ENCODE measurements around the gene SLFN11. TPM values are rescaled to one million over a fixed set of nuclear protein-coding genes. Genes with fewer than 3 reads are reported as not detected.
"Not testable (repeated sequence)": the region's sequence is repeated elsewhere in the genome, so short reads cannot be mapped to it uniquely, and the experiment has no call there.

SLFN11 gene
- total and polyA plus RNA-seq, 2 of the 8 experiments (the other 6 are each of a cell fraction or from before 2014, with no cell fraction given) = 0.11 to 0.28 TPM

DNA sequence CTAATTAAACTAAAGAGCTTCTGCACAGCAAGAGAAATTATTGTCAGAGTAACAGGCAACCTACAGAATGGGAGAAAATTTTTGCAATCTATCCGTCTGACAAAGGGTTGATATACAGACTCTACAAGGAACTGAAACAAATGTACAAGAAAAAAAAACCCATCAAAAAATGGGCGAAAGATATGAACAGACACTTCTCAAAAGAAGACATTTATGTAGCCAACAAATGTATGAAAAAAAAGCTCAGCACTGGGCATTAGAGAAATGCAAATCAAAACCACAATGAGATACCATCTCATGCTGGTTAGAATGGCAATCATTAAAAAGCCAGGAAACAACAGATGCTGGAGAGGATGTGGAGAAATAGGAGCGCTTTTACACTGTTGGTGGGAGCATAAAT lies 64.1 kb downstream of the SLFN11 start:
- H2AFZ ChIP-seq (ENCODE audit: low read length); H3K23me2 ChIP-seq (ENCODE audit: low read depth, low read length); H3K4ac ChIP-seq (replicated peaks; ENCODE audit: insufficient read length, low read depth, low read length); H3K4me3 ChIP-seq (ENCODE audit: extremely low read depth in 1 of 4, insufficient read depth in 2 of 4, low read depth in 3 of 4, low read length in 4 of 4); H3K79me2 ChIP-seq (ENCODE audit: control insufficient read depth in 1 of 2, insufficient read depth in 2 of 2, low read length in 2 of 2); H2BK12ac ChIP-seq (ENCODE audit: low read depth, low read length); H2BK5ac ChIP-seq (ENCODE audit: low read depth, low read length); H4K91ac ChIP-seq (replicated peaks; ENCODE audit: insufficient read length, low read length); FAIRE-seq; H3K4me2 ChIP-seq (ENCODE audit: insufficient read depth in 1 of 2, low read depth in 2 of 2, low read length in 2 of 2); DNase-seq (ENCODE audit: low read depth in 1 of 2, low spot score in 2 of 2); H2BK120ac ChIP-seq (replicated peaks; ENCODE audit: low read depth, low read length); H3K9me3 ChIP-seq (ENCODE audit: insufficient read depth in 2 of 2, low read depth in 1 of 2, low read length in 1 of 2); H2BK20ac ChIP-seq (ENCODE audit: low read length); H3K18ac ChIP-seq (ENCODE audit: extremely low read depth, low read length); H3K27ac ChIP-seq (ENCODE audit: low read depth, low read length); H3K9ac ChIP-seq (replicated peaks in 1 of 4; ENCODE audit: extremely low read depth in 1 of 4, low read depth in 3 of 4, low read length in 3 of 4); H3K36me3 ChIP-seq (ENCODE audit: control insufficient read depth in 2 of 4, insufficient read depth in 4 of 4, low read length in 3 of 4); H3K56ac ChIP-seq (replicated peaks; ENCODE audit: insufficient read length, low read depth, low read length); H3K14ac ChIP-seq (ENCODE audit: insufficient read length); H4K20me1 ChIP-seq (replicated peaks in 1 of 2; ENCODE audit: control insufficient read depth in 1 of 2, insufficient read depth in 2 of 2, low read length in 2 of 2); H3K79me1 ChIP-seq (ENCODE audit: low read depth, low read length); POLR2A ChIA-PET (ENCODE audit: partially characterized antibody); H2AK5ac ChIP-seq (ENCODE audit: low read depth, low read length); H4K5ac ChIP-seq (ENCODE audit: insufficient read length, low read depth, low read length); H4K8ac ChIP-seq (ENCODE audit: extremely low read depth, insufficient read depth, low read length); H2BK15ac ChIP-seq (ENCODE audit: low read length); H3K23ac ChIP-seq (ENCODE audit: insufficient read length): not testable (repeated sequence)
- 87% methylated on average over 3 of the region's 3 CpGs; no CpG with 5 or more reads in 1 of the 2 experiments for WGBS, 2 experiments (ENCODE audit: extremely low coverage in 1 of 2, insufficient coverage in 1 of 2, insufficient read length in 1 of 2, insufficient replicate concordance in 2 of 2, low coverage in 1 of 2, low lambda C conversion rate in 2 of 2, missing lambda C conversion rate in 1 of 2)
- CTCF ChIA-PET (ENCODE audit: partially characterized antibody) = interaction anchor here (1.4 to 6.8 kb wide), 2 partner anchors 229 to 244 kb away, joined by 4 to 54 read pairs; partner anchors contain the start of gene SLFN12L
- Histone ChIP-seq H3K27me3 (replicated peaks in 1 of 4; ENCODE audit: control insufficient read depth in 3 of 4, extremely low read depth in 1 of 4, insufficient read depth in 3 of 4, low read length in 3 of 4) (peaks cover 2 to 13% (median 10%) of the 10 kb centered on the region in 4 experiments; a peak in 6 of 7 replicates), H3K4me1 (replicated peaks in 1 of 4; ENCODE audit: control insufficient read depth in 3 of 4, insufficient read depth in 4 of 4, low read length in 3 of 4) (peaks cover 0 to 15% (median 7%) of the 10 kb centered on the region in 4 experiments; a peak in 6 of 7 replicates)

Small RNA genes lying within 50 kb of the gene (small RNA-seq; reads per million reads assigned to genes)
- not detected for gene AC060766.3 (ENCODE audit: insufficient read depth)
- gene AC060766.5 (ENCODE audit: insufficient read depth) = not detected

Other genes starting within 250 kb of the SLFN11 start
- 50.1 and 51.5 TPM in 2 replicates for gene NLE1, start 231.3 kb downstream of the SLFN11 start, total RNA-seq (2021; fragmentation: NEBNext Ultra II Directional; extraction: Animal tissue kit (Norgen Biotek cat#: 25700))
- gene NLE1, start 231.3 kb downstream of the SLFN11 start, polyA plus RNA-seq (2011; rRNA removed) = 50.4 and 67.7 TPM in 2 replicates
- gene UNC45B, start 225.8 kb downstream of the SLFN11 start, total RNA-seq (2021; fragmentation: NEBNext Ultra II Directional; extraction: Animal tissue kit (Norgen Biotek cat#: 25700)) = 0.15 and 0.23 TPM in 2 replicates
- gene UNC45B, start 225.8 kb downstream of the SLFN11 start, polyA plus RNA-seq (2011; rRNA removed) = 0.06 and 0.11 TPM in 2 replicates
- not detected in 2 replicates for gene SLC35G3, start 179.2 kb downstream of the SLFN11 start, total RNA-seq (2021; fragmentation: NEBNext Ultra II Directional; extraction: Animal tissue kit (Norgen Biotek cat#: 25700))
- gene SLC35G3, start 179.2 kb downstream of the SLFN11 start, polyA plus RNA-seq (2011; rRNA removed) = not detected in 2 replicates
- gene SLFN5, start 130.5 kb downstream of the SLFN11 start, total RNA-seq (2021; fragmentation: NEBNext Ultra II Directional; extraction: Animal tissue kit (Norgen Biotek cat#: 25700)) = 2.6 and 3.0 TPM in 2 replicates
- gene SLFN5, start 130.5 kb downstream of the SLFN11 start, polyA plus RNA-seq (2011; rRNA removed) = 0.86 and 0.96 TPM in 2 replicates
- gene SLFN12, start 58.9 kb upstream of the SLFN11 start, total RNA-seq (2021; fragmentation: NEBNext Ultra II Directional; extraction: Animal tissue kit (Norgen Biotek cat#: 25700)) = 9.4 and 10.7 TPM in 2 replicates
- gene SLFN12, start 58.9 kb upstream of the SLFN11 start, polyA plus RNA-seq (2011; rRNA removed) = 1.3 and 1.6 TPM in 2 replicates
- gene SLFN13, start 75.1 kb upstream of the SLFN11 start, total RNA-seq (2021; fragmentation: NEBNext Ultra II Directional; extraction: Animal tissue kit (Norgen Biotek cat#: 25700)) = 27.5 and 28.1 TPM in 2 replicates
- gene SLFN13, start 75.1 kb upstream of the SLFN11 start, polyA plus RNA-seq (2011; rRNA removed) = 9.0 and 15.7 TPM in 2 replicates
- gene SLFN12L, start 164.1 kb upstream of the SLFN11 start, total RNA-seq (2021; fragmentation: NEBNext Ultra II Directional; extraction: Animal tissue kit (Norgen Biotek cat#: 25700)) = not detected in 2 replicates
- not detected in 2 replicates for gene SLFN12L, start 164.1 kb upstream of the SLFN11 start, polyA plus RNA-seq (2011; rRNA removed)
- gene SLFN14, start 187.2 kb upstream of the SLFN11 start, total RNA-seq (2021; fragmentation: NEBNext Ultra II Directional; extraction: Animal tissue kit (Norgen Biotek cat#: 25700)) = not detected in 2 replicates
- 0.03 TPM in 1 of 2 replicates, not detected in the other for gene SLFN14, start 187.2 kb upstream of the SLFN11 start, polyA plus RNA-seq (2011; rRNA removed)
- gene PEX12, start 204.9 kb upstream of the SLFN11 start, total RNA-seq (2021; fragmentation: NEBNext Ultra II Directional; extraction: Animal tissue kit (Norgen Biotek cat#: 25700)) = 2.5 and 3.0 TPM in 2 replicates
- gene PEX12, start 204.9 kb upstream of the SLFN11 start, polyA plus RNA-seq (2011; rRNA removed) = 4.5 and 5.9 TPM in 2 replicates
- gene AP2B1, start 213.7 kb upstream of the SLFN11 start, total RNA-seq (2021; fragmentation: NEBNext Ultra II Directional; extraction: Animal tissue kit (Norgen Biotek cat#: 25700)) = 194 and 199 TPM in 2 replicates
- 63.4 and 95.5 TPM in 2 replicates for gene AP2B1, start 213.7 kb upstream of the SLFN11 start, polyA plus RNA-seq (2011; rRNA removed)

All from H1 (cell line).